CMK (cell line): ENCODE data around the gene RBFOX1.

Experiments
- DNase-seq: peaks from one replicate; pipeline ENCODE4 v3.0.0-alpha.2; 2010; ENCODE audit warnings: low read depth

RBFOX1 gene

GRCh38 chr16:7332611-7333010 is at the start of gene RBFOX1:
Gene RBFOX1 (plus strand): TSS chr16:7332845.
- no peak for DNase-seq

- no peak for DNase-seq
Observed at GRCh38 chr16:7284780-7285179, 47.9 kb upstream of the RBFOX1 start.

GRCh38 chr16:7285520-7285919 is 47.1 kb upstream of the RBFOX1 start:
- no peak for DNase-seq

- no peak for DNase-seq
Observed at GRCh38 chr16:7289299-7289698, 43.3 kb upstream of the RBFOX1 start.

- DNase-seq = no peak
Observed at GRCh38 chr16:7290682-7291081, 42.0 kb upstream of the RBFOX1 start.

- no peak for DNase-seq
Observed at GRCh38 chr16:7294020-7294419, 38.6 kb upstream of the RBFOX1 start.

- DNase-seq = no peak
Observed at GRCh38 chr16:7303052-7303610, 29.5 kb upstream of the RBFOX1 start.

GRCh38 chr16:7303660-7304200 is 28.9 kb upstream of the RBFOX1 start:
- DNase-seq = no peak

- DNase-seq = no peak
Observed at GRCh38 chr16:7304279-7304678, 28.4 kb upstream of the RBFOX1 start.

GRCh38 chr16:7304958-7305357 is 27.7 kb upstream of the RBFOX1 start:
- no peak for DNase-seq

- DNase-seq = no peak
Observed at GRCh38 chr16:7313170-7313569, 19.5 kb upstream of the RBFOX1 start.

- no peak for DNase-seq
Observed at GRCh38 chr16:7314163-7314562, 18.5 kb upstream of the RBFOX1 start.

- DNase-seq = no peak
Observed at GRCh38 chr16:7315813-7316212, 16.8 kb upstream of the RBFOX1 start.

GRCh38 chr16:7316281-7316888 is 16.3 kb upstream of the RBFOX1 start:
- no peak for DNase-seq

- DNase-seq = no peak
Observed at GRCh38 chr16:7317982-7318381, 14.7 kb upstream of the RBFOX1 start.

- no peak for DNase-seq
Observed at GRCh38 chr16:7318686-7319085, 14.0 kb upstream of the RBFOX1 start.

GRCh38 chr16:7319514-7319913 is 13.1 kb upstream of the RBFOX1 start:
- DNase-seq = no peak

GRCh38 chr16:7321661-7322060 is 11.0 kb upstream of the RBFOX1 start:
- DNase-seq = no peak

GRCh38 chr16:7324321-7324720 is 8.3 kb upstream of the RBFOX1 start:
- no peak for DNase-seq

GRCh38 chr16:7325834-7326233 is 6.8 kb upstream of the RBFOX1 start:
- no peak for DNase-seq

GRCh38 chr16:7330709-7331108 is 1.9 kb upstream of the RBFOX1 start:
- no peak for DNase-seq

- no peak for DNase-seq
Observed at GRCh38 chr16:7331997-7332396, 648 bp upstream of the RBFOX1 start.

- no peak for DNase-seq
Observed at GRCh38 chr16:7333180-7333725, 608 bp downstream of the RBFOX1 start.
